ENCODE measurements around the gene ADORA3. TPM values are rescaled to one million over a fixed set of nuclear protein-coding genes. Genes with fewer than 3 reads are reported as not detected.

Gene ADORA3
- total RNA-seq, 1 experiment from 2014 or later: not detected

DNA sequence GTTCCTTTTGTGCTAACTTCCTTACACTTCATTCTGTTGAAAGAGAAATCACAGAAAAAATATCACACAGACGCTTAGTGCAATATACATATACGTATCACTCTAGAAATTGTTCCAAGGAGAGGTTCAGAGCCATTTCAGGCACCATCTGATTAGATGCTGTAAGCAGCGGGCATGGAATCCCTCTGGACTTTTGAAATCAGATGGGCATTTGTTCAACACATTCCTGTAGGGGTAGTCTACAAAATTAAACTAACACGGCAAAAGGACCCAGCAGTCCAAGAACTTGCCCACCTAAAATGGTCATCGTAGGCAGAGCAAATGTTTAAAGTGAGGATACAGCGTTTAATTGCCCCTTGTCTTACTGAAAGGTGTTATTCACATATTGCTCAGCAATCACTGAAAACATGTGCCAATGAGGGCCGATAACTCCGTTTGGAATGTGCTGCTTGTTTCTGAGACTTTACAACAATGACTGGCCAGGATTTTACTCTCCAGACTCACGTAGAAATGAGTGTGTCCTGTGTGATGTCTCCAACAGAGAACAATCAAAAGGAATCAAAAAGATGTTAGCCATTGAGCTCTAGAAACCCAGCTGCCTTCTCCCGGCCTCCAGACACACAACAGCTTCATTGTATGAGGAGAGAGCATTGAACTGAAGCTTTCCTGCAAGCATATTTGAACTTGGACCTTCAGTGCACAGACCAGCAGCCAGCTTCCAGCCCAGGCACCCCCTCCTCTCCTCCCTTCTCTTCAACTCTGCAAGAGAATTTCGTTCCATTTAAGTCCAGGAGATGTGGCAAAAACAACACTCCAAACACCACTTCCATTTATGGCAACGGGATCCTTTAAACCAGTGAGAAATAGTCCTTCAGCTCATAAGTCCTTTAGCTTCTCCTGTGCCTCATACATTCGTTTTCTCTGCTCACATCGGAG lies 32.1 kb upstream of the ADORA3 start:
- no TSS peak for BruUV-seq (replicated peaks)
- ChIA-PET POLR2A (interaction anchor here (0.5 kb wide), 1 partner anchor 13 kb away, joined by 8 read pairs; no protein-coding TSS in a partner anchor), CTCF (no interaction called here)
- intact Hi-C loops (cut with micrococcal nuclease; ENCODE audit: unreplicated experiment) (no loop called here), in situ Hi-C loops (cut with HindIII; ENCODE audit: low pct_unique_long_range_greater_than_20kb, low sequenced_read_pairs) (no loop called here)
- peak; percentile 56; the same call in 1 of the 2 replicates for ATAC-seq
- no peaks in the 10 kb centered on the region for H3K36me3 ChIP-seq (ENCODE audit: control insufficient read depth, insufficient read depth, low read length)
- H3K4me1 ChIP-seq (ENCODE audit: control insufficient read depth, insufficient read depth, low read length): peaks cover 3% of the 10 kb centered on the region; the same call in 1 of the 2 replicates
- no peaks in the 10 kb centered on the region for H3K9me3 ChIP-seq (ENCODE audit: control insufficient read depth, insufficient read depth, low read depth, low read length)
- DNase-seq (ENCODE audit: low read depth, low spot score): no peak
- H3K27ac ChIP-seq (ENCODE audit: low read length): peak overlapping the region; percentile 39; the same call in 1 of the 2 replicates
- TF ChIP-seq POLR2AphosphoS5 (IDR thresholded peaks at IDR 0.05; ENCODE audit: low read depth, low read length): no peak
- TF ChIP-seq, protein P1, sequence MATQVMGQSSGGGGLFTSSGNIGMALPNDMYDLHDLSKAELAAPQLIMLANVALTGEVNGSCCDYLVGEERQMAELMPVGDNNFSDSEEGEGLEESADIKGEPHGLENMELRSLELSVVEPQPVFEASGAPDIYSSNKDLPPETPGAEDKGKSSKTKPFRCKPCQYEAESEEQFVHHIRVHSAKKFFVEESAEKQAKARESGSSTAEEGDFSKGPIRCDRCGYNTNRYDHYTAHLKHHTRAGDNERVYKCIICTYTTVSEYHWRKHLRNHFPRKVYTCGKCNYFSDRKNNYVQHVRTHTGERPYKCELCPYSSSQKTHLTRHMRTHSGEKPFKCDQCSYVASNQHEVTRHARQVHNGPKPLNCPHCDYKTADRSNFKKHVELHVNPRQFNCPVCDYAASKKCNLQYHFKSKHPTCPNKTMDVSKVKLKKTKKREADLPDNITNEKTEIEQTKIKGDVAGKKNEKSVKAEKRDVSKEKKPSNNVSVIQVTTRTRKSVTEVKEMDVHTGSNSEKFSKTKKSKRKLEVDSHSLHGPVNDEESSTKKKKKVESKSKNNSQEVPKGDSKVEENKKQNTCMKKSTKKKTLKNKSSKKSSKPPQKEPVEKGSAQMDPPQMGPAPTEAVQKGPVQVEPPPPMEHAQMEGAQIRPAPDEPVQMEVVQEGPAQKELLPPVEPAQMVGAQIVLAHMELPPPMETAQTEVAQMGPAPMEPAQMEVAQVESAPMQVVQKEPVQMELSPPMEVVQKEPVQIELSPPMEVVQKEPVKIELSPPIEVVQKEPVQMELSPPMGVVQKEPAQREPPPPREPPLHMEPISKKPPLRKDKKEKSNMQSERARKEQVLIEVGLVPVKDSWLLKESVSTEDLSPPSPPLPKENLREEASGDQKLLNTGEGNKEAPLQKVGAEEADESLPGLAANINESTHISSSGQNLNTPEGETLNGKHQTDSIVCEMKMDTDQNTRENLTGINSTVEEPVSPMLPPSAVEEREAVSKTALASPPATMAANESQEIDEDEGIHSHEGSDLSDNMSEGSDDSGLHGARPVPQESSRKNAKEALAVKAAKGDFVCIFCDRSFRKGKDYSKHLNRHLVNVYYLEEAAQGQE (IDR thresholded peaks at IDR 0.05; ENCODE audit: insufficient read depth in 1 of 2, low read depth in 2 of 2, low read length in 1 of 2): no peak
- H3K4me3 ChIP-seq (ENCODE audit: low read depth in 2 of 2, low read length in 2 of 2): peak overlapping the region in 1 of 2 experiments; percentile 14; a peak in 1 of 4 replicates
- H3K27me3 ChIP-seq (ENCODE audit: control insufficient read depth, insufficient read depth, low read length): no peaks in the 10 kb centered on the region

DNA sequence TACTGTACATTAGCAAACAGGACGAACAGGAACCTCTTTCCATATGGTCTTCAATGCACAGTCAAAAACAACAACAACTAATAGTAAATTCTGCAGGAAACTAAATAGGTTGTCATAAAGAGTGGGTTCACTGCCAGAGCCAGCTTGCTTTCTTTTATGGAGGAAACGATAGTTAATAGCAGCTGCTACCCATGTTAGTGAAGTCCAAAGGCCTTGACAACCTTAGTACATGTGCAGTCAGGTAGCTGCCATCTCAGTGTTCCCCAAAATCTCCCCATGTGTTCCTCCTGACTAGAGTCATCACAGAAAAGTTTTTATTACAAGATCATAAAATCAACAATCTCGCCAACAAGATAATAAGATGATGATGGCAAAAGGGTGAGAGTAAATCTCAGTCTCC lies 16.6 kb upstream of the ADORA3 start:
- CTCF ChIA-PET: no interaction called here
- Histone ChIP-seq H3K27ac (ENCODE audit: low read length) (no peak overlapping the region), H3K36me3 (ENCODE audit: control insufficient read depth, insufficient read depth, low read length) (no peaks in the 10 kb centered on the region), H3K4me3 (ENCODE audit: low read depth in 2 of 2, low read length in 2 of 2) (no peak overlapping the region), H3K27me3 (ENCODE audit: control insufficient read depth, insufficient read depth, low read length) (no peaks in the 10 kb centered on the region), H3K9me3 (ENCODE audit: control insufficient read depth, insufficient read depth, low read depth, low read length) (no peaks in the 10 kb centered on the region), H3K4me1 (ENCODE audit: control insufficient read depth, insufficient read depth, low read length) (no peaks in the 10 kb centered on the region)
- BruUV-seq (replicated peaks): no TSS peak
- POLR2A ChIA-PET: no interaction called here
- in situ Hi-C loops (cut with HindIII; ENCODE audit: low pct_unique_long_range_greater_than_20kb, low sequenced_read_pairs) (no loop called here), intact Hi-C loops (cut with micrococcal nuclease; ENCODE audit: unreplicated experiment) (no loop called here)
- no peak for DNase-seq (ENCODE audit: low read depth, low spot score)
- no peak for TF ChIP-seq CTCF (IDR thresholded peaks at IDR 0.05)
- no peak for TF ChIP-seq POLR2AphosphoS5 (IDR thresholded peaks at IDR 0.05; ENCODE audit: low read depth, low read length)
- TF ChIP-seq, protein P1 (IDR thresholded peaks at IDR 0.05; ENCODE audit: insufficient read depth in 1 of 2, low read depth in 2 of 2, low read length in 1 of 2): no peak
- TF ChIP-seq SIN3A (IDR thresholded peaks at IDR 0.05; ENCODE audit: borderline replicate concordance, insufficient read depth, low read depth, low read length): no peak
- no peak for TF ChIP-seq TCF7L2 (IDR thresholded peaks at IDR 0.05; ENCODE audit: low read depth, low read length)
- no peak for ATAC-seq

Measured in Panc1 (cell line).